Measurements from ENCODE around the gene ILDR1.
A peak's percentile ranks its signal among the peaks of the same experiment; 100 is the strongest.

ILDR1 gene

DNA sequence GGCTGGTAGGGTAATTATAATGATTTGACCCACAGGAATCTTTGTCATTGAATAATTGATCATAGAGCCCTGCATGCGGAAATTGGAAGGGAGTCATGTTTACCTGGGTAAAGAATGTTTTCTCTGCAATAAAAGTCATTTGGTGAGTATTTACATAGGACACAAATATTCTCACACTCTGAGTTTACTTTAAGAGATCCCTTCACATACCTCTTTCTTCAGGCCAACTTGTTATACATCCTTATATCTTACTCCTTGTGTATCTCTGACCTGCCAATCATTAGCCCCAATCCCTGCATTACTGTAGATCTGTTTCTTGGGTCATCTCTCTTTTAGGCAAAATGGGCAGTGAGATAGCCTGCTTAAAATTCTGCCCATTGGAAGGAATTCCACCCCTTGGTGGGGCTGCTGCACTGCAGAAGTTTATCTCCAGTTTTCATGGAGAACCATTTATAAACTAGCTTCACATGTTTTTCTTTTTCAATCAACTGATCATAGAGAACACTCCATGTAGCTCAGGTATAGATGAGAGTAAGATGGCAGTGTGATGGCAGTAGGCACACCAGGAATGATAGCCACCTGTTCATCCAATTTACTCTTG lies 46.2 kb downstream of the ILDR1 start:
- TF ChIP-seq, protein P1, sequence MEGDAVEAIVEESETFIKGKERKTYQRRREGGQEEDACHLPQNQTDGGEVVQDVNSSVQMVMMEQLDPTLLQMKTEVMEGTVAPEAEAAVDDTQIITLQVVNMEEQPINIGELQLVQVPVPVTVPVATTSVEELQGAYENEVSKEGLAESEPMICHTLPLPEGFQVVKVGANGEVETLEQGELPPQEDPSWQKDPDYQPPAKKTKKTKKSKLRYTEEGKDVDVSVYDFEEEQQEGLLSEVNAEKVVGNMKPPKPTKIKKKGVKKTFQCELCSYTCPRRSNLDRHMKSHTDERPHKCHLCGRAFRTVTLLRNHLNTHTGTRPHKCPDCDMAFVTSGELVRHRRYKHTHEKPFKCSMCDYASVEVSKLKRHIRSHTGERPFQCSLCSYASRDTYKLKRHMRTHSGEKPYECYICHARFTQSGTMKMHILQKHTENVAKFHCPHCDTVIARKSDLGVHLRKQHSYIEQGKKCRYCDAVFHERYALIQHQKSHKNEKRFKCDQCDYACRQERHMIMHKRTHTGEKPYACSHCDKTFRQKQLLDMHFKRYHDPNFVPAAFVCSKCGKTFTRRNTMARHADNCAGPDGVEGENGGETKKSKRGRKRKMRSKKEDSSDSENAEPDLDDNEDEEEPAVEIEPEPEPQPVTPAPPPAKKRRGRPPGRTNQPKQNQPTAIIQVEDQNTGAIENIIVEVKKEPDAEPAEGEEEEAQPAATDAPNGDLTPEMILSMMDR (IDR thresholded peaks at IDR 0.05; ENCODE audit: control insufficient read depth, insufficient read depth, low read depth, low read length, missing control alignments): peak; percentile 11
- no peak for DNase-seq (ENCODE audit: low read depth)
- no peak overlapping the region for H3K4me3 ChIP-seq (ENCODE audit: control insufficient read depth, low read depth, low read length)

DNA sequence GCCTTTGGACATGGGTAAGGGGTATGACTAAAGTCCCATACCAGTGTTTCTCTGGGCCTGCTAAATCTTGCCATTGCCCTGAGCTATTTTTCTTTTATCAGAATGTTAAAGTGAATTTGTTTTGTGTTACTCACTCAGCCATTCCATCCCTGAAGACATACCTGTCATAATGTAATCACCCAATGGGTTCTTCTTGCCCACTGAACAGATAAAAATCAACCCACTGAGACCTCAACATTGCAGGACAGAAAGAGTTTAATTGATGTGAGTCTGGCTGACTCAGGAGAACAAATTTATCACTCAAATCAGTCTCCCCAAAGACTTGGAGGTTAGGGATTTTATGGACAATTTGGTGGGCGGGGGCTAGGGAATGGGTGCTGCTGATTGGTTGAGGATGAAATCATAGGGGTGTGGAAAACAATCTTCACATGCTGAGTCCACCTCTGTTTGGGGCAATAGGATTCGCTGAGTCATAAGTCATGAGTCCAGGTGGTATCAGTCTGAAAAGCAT lies 47.4 kb downstream of the ILDR1 start:
- TF ChIP-seq, protein P1 (IDR thresholded peaks at IDR 0.05; ENCODE audit: control insufficient read depth, insufficient read depth, low read depth, low read length, missing control alignments): no peak
- no peak overlapping the region for H3K4me3 ChIP-seq (ENCODE audit: control insufficient read depth, low read depth, low read length)
- DNase-seq (ENCODE audit: low read depth): no peak

DNA sequence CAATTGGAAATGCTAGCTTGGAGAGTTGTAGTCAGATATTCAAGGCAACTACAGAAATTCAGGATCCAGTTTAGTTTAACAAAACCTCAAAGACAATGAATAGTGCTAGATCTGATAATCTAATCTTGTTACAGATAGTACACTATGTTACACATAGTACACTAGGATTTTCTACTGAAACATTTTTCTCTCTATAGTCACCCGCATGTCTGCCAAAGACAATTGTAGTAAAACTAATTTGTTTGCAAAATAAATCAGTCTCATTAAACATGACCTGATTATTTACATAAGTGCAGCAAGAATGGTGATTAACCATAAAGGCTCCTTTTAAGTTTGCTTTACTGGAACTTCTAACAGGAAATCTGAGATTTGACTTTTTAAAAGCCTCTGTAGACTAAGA lies 52.0 kb downstream of the ILDR1 start:
- TF ChIP-seq, protein P1 (IDR thresholded peaks at IDR 0.05; ENCODE audit: control insufficient read depth, insufficient read depth, low read depth, low read length, missing control alignments): no peak
- H3K4me3 ChIP-seq (ENCODE audit: control insufficient read depth, low read depth, low read length): no peak overlapping the region
- peak; percentile 2 for DNase-seq (ENCODE audit: low read depth)

DNA sequence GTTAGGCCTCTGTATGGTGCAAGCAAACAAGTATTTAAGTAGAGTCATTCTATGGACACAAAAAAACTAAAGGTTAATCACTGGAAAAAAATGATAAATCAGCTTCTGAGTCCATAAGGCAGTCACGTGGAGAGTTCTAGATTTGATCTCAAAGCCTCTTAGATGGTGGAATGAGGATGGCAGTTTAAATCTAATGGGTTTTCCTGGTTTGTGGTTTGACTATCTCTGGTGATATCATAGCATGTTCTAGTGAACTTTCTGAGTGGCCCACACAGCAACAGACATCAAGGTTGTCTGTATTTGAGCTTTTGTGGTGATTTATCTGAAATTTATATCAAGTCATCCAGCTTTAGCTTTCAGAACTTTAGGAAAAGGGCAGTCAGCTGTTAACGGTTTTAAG lies 52.4 kb downstream of the ILDR1 start:
- no peak overlapping the region for H3K4me3 ChIP-seq (ENCODE audit: control insufficient read depth, low read depth, low read length)
- no peak for DNase-seq (ENCODE audit: low read depth)
- TF ChIP-seq, protein P1 (IDR thresholded peaks at IDR 0.05; ENCODE audit: control insufficient read depth, insufficient read depth, low read depth, low read length, missing control alignments): no peak

DNA sequence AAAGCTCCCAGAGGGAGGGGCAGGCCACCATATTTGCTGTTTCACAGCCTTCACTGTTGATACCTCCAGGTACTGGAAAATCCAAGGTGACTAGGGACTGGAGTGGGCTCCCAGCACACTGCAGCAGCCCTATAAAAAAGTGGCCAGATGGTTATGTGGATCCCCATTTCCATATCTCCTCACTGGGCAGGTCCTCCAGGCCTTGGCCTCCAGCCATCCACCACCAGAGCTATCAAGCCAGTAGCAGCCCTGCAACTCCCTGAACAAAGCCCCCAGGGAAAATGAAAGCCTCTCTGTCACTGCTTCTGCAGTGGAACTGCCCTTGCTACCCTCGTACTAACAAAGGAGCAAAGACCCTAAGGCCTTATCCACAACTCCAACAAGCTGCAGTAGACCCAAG lies 58.4 kb downstream of the ILDR1 start:
- no peak overlapping the region for H3K4me3 ChIP-seq (ENCODE audit: control insufficient read depth, low read depth, low read length)
- no peak for DNase-seq (ENCODE audit: low read depth)
- TF ChIP-seq, protein P1 (IDR thresholded peaks at IDR 0.05; ENCODE audit: control insufficient read depth, insufficient read depth, low read depth, low read length, missing control alignments): no peak

DNA sequence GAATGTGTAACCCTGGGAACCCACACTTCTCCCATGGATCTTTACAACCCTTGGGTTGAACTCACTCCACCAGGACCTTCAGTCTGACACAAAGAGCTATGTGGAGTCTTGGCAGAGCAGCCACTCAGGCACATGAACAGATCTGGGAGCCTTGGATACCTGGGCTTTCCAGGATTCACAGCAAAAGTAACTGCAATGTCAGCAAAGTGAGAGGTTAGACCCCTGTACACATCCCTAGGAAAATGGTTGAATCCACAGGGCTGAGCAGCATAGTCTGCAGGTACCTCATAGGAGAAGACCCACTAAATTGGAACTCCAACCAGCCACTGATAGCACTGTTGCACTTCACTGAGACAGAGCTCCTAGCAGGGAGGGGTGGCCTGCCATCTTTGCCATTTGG lies 59.6 kb downstream of the ILDR1 start:
- DNase-seq (ENCODE audit: low read depth): no peak
- TF ChIP-seq, protein P1 (IDR thresholded peaks at IDR 0.05; ENCODE audit: control insufficient read depth, insufficient read depth, low read depth, low read length, missing control alignments): no peak
- no peak overlapping the region for H3K4me3 ChIP-seq (ENCODE audit: control insufficient read depth, low read depth, low read length)
